ENCODE data around the gene SLC9A2.

SLC9A2 gene

GRCh38 chr2:102672107-102672776 is 52.9 kb downstream of the SLC9A2 start:
- no peak for DNase-seq (ENCODE audit: low read depth, low spot score)
- TF ChIP-seq POLR2AphosphoS5 (IDR thresholded peaks at IDR 0.05; ENCODE audit: borderline replicate concordance, low read depth, low read length) (no peak), EZH2 (IDR thresholded peaks at IDR 0.05) (no peak), FOXP2 (optimal IDR thresholded peaks at IDR 0.05; ENCODE audit: control extremely low read depth, extremely low read length, insufficient read depth) (no peak)
- H3K4me3 ChIP-seq: no peak overlapping the region
- H3K9ac ChIP-seq (ENCODE audit: insufficient read length): no peak overlapping the region
- H3K36me3 ChIP-seq (ENCODE audit: insufficient read depth, low read length): no peaks in the 10 kb centered on the region
- H3K27ac ChIP-seq: no peak overlapping the region
- no peaks in the 10 kb centered on the region for H3K9me3 ChIP-seq (ENCODE audit: low read depth, low read length)

- no peak for TF ChIP-seq EZH2 (IDR thresholded peaks at IDR 0.05)
- no peak for TF ChIP-seq FOXP2 (optimal IDR thresholded peaks at IDR 0.05; ENCODE audit: control extremely low read depth, extremely low read length, insufficient read depth)
- TF ChIP-seq POLR2AphosphoS5 (IDR thresholded peaks at IDR 0.05; ENCODE audit: borderline replicate concordance, low read depth, low read length): no peak
- no peaks in the 10 kb centered on the region for H3K9me3 ChIP-seq (ENCODE audit: low read depth, low read length)
These were observed 55.0 kb downstream of the SLC9A2 start for GRCh38 chr2:102674370-102674769.

GRCh38 chr2:102674836-102675235 is 55.5 kb downstream of the SLC9A2 start:
- Histone ChIP-seq H3K9ac (ENCODE audit: insufficient read length) (no peak overlapping the region), H3K27ac (no peak overlapping the region), H3K4me3 (no peak overlapping the region), H3K36me3 (ENCODE audit: insufficient read depth, low read length) (no peaks in the 10 kb centered on the region), H3K9me3 (ENCODE audit: low read depth, low read length) (no peaks in the 10 kb centered on the region)
- no peak for DNase-seq (ENCODE audit: low read depth, low spot score)
- no peak for TF ChIP-seq FOXP2 (optimal IDR thresholded peaks at IDR 0.05; ENCODE audit: control extremely low read depth, extremely low read length, insufficient read depth)
- TF ChIP-seq EZH2 (IDR thresholded peaks at IDR 0.05): no peak
- no peak for TF ChIP-seq POLR2AphosphoS5 (IDR thresholded peaks at IDR 0.05; ENCODE audit: borderline replicate concordance, low read depth, low read length)

More at GRCh38 chr2:102674370-102674769, 55.0 kb downstream of the SLC9A2 start:
- H3K9ac ChIP-seq (ENCODE audit: insufficient read length): no peak overlapping the region
- no peaks in the 10 kb centered on the region for H3K36me3 ChIP-seq (ENCODE audit: insufficient read depth, low read length)
- no peak for DNase-seq (ENCODE audit: low read depth, low spot score)
- H3K4me3 ChIP-seq: no peak overlapping the region
- no peak overlapping the region for H3K27ac ChIP-seq

- DNase-seq (ENCODE audit: low read depth, low spot score): no peak
- Histone ChIP-seq H3K9me3 (ENCODE audit: low read depth, low read length) (no peaks in the 10 kb centered on the region), H3K9ac (ENCODE audit: insufficient read length) (no peak overlapping the region), H3K36me3 (ENCODE audit: insufficient read depth, low read length) (no peaks in the 10 kb centered on the region), H3K4me3 (no peak overlapping the region), H3K27ac (no peak overlapping the region)
- TF ChIP-seq POLR2AphosphoS5 (IDR thresholded peaks at IDR 0.05; ENCODE audit: borderline replicate concordance, low read depth, low read length) (no peak), EZH2 (IDR thresholded peaks at IDR 0.05) (no peak), FOXP2 (optimal IDR thresholded peaks at IDR 0.05; ENCODE audit: control extremely low read depth, extremely low read length, insufficient read depth) (no peak)
These were observed 58.2 kb downstream of the SLC9A2 start for GRCh38 chr2:102677244-102678215.

GRCh38 chr2:102678442-102678841 is 59.1 kb downstream of the SLC9A2 start:
- TF ChIP-seq EZH2 (IDR thresholded peaks at IDR 0.05): no peak
- TF ChIP-seq POLR2AphosphoS5 (IDR thresholded peaks at IDR 0.05; ENCODE audit: borderline replicate concordance, low read depth, low read length): no peak
- no peak for TF ChIP-seq FOXP2 (optimal IDR thresholded peaks at IDR 0.05; ENCODE audit: control extremely low read depth, extremely low read length, insufficient read depth)
- Histone ChIP-seq H3K4me3 (no peak overlapping the region), H3K27ac (no peak overlapping the region), H3K9me3 (ENCODE audit: low read depth, low read length) (no peaks in the 10 kb centered on the region), H3K36me3 (ENCODE audit: insufficient read depth, low read length) (no peaks in the 10 kb centered on the region), H3K9ac (ENCODE audit: insufficient read length) (no peak overlapping the region)
- DNase-seq (ENCODE audit: low read depth, low spot score): no peak

- Histone ChIP-seq H3K9ac (ENCODE audit: insufficient read length) (no peak overlapping the region), H3K4me3 (no peak overlapping the region), H3K36me3 (ENCODE audit: insufficient read depth, low read length) (no peaks in the 10 kb centered on the region), H3K27ac (no peak overlapping the region), H3K9me3 (ENCODE audit: low read depth, low read length) (no peaks in the 10 kb centered on the region)
- TF ChIP-seq FOXP2 (optimal IDR thresholded peaks at IDR 0.05; ENCODE audit: control extremely low read depth, extremely low read length, insufficient read depth) (no peak), POLR2AphosphoS5 (IDR thresholded peaks at IDR 0.05; ENCODE audit: borderline replicate concordance, low read depth, low read length) (no peak), EZH2 (IDR thresholded peaks at IDR 0.05) (no peak)
- no peak for DNase-seq (ENCODE audit: low read depth, low spot score)
These were observed 67.4 kb downstream of the SLC9A2 start for GRCh38 chr2:102686479-102687439.

- Histone ChIP-seq H3K27ac (no peak overlapping the region), H3K36me3 (ENCODE audit: insufficient read depth, low read length) (no peaks in the 10 kb centered on the region), H3K4me3 (no peak overlapping the region), H3K9me3 (ENCODE audit: low read depth, low read length) (no peaks in the 10 kb centered on the region), H3K9ac (ENCODE audit: insufficient read length) (no peak overlapping the region)
- no peak for DNase-seq (ENCODE audit: low read depth, low spot score)
- TF ChIP-seq EZH2 (IDR thresholded peaks at IDR 0.05): no peak
- no peak for TF ChIP-seq FOXP2 (optimal IDR thresholded peaks at IDR 0.05; ENCODE audit: control extremely low read depth, extremely low read length, insufficient read depth)
- no peak for TF ChIP-seq POLR2AphosphoS5 (IDR thresholded peaks at IDR 0.05; ENCODE audit: borderline replicate concordance, low read depth, low read length)
These were observed 70.7 kb downstream of the SLC9A2 start for GRCh38 chr2:102690012-102690411.

All from SK-N-MC (cell line).